NCI-H1105 (cell line): ENCODE measurements around the gene LRRC2.
"Not testable (repeated sequence)": the region's sequence is repeated elsewhere in the genome, so short reads cannot be mapped to it uniquely, and the experiment has no call there.

Experiments used
- DNase-seq: peaks from one replicate; lab custom pipeline; 2025; lab: John Stamatoyannopoulos, UW

LRRC2 gene

DNA sequence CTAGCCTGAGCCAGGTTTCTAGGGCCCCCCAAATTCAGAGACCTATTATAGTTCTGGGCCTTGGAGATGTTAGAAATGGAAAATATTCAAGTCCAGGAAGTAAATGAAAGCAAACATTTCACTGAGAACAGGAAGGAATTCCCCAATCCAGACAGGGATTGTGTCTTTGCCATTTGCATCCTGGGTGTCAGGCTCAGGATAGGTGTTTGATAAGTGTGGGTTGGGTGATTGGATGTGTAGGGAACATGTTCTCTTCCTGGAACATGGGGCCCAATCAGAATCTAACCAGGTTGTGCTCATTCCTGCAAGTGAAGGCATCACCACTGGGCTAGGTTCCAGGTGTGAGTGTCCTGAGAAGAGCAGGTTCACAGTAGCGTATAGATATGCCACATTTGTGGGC is 14.6 kb upstream of the LRRC2 start:
- no peak for DNase-seq

DNA sequence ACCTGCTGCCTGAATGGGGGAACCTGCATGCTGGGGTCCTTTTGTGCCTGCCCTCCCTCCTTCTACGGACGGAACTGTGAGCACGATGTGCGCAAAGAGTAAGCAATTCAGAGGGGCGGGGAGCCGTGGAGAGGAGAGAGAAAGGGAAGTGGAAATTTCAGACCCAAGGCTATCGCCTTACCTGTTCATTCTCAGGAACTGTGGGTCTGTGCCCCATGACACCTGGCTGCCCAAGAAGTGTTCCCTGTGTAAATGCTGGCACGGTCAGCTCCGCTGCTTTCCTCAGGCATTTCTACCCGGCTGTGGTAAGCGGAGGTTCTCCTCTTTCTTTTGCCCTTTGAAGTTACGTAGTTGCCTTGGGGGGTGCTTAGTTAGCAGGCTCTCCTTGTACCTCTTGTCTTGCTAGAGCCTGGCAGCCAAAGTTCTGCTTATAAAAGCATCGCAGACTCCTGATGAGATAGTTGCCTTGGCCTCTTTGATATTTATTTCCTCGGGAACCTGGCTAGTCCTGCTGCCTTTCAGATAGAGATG is 13.7 kb upstream of the LRRC2 start:
- DNase-seq, result no peak

DNA sequence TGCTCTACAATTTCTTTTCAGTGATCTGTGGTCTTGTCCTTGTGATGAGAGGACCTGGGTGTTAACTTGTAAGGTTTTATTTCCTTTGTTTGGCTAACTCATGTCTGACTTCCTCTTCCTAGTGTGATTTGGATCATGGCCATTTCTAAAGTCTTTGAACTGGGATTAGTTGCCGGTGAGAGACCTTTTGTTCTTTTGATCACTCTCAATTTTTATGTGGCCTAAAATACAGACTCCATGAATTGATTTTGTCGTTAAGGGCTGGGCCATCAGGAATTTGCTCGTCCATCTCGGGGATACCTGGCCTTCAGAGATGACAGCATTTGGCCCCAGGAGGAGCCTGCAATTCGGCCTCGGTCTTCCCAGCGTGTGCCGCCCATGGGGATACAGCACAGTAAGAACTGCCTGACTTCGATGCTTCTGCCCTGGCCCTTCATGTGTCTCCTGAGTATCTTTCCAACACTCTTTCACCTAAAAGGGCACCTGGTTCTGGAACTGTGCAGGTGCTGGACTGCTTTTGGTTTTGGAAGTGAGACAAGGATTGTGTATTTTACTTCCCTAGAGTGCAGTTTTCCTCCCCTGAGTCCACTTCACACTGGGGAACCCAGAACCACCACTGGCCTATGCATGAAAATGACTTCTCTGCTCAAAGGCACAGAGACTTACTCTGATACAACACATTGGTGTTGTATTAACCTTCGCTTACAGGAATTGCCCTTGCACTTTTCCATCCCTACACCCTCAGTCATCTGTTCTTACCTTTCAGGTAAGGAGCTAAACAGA is 13.1 kb upstream of the LRRC2 start:
- DNase-seq, result no peak

DNA sequence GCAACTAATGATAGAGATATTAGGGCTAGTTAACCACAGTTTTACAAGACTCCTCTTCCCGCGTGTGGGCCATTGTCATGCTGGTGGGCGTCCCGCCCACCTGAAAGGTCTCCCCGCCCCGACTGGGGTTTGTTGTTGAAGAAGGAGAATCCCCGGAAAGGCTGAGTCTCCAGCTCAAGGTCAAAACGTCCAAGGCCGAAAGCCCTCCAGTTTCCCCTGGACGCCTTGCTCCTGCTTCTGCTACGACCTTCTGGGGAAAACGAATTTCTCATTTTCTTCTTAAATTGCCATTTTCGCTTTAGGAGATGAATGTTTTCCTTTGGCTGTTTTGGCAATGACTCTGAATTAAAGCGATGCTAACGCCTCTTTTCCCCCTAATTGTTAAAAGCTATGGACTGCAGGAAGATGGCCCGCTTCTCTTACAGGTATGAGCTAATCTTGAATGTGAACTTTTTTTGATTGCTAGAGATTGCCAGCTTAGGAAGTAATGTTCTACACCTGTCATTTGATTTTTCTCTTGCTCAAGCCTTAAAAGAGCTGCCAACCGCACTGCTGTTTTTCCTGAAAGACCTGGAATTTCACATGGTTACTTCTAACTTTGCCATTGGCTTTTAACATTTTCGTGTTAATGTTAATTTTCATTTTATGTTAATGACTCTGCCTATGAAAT is 11.6 kb upstream of the LRRC2 start:
- DNase-seq, result not testable (repeated sequence)

DNA sequence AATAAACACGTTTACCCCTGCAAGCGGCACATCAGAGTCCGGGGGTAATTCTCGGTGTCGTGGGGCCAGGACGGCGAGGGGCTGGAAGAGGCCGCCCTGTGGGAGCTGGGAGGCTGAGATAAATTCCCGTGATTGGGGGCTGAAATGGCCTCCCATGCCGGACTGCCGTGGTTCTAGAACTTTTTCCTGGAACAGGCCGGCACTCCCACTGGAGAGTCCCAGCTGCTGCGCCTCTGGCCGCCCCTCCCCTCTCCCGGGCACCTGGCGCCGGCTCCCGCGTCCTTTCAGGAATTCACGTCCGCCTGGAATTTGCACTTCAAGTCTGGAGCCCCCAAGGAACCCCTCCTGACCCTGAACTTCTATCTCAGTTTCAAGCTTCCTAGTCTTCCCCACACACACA is 10.8 kb upstream of the LRRC2 start:
- no peak for DNase-seq

DNA sequence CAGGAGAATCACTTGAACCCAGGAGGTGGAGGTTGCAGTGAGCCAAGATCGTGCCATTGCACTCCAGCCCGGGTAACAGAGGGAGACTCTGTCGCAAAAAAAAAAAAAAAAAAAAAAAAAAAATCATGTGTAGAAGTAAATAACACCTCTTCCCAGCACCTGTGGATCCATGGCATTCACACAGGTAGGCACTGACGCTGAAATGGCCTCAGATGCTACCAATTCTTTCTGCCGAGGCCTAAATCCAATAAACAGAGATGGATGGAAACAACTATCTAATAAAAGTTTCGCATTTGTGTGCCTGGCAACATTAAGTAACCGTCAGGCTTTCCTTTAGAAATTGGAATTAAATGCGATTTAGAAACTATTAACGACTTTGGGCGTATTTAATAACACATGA is 10.3 kb upstream of the LRRC2 start:
- DNase-seq, result no peak

DNA sequence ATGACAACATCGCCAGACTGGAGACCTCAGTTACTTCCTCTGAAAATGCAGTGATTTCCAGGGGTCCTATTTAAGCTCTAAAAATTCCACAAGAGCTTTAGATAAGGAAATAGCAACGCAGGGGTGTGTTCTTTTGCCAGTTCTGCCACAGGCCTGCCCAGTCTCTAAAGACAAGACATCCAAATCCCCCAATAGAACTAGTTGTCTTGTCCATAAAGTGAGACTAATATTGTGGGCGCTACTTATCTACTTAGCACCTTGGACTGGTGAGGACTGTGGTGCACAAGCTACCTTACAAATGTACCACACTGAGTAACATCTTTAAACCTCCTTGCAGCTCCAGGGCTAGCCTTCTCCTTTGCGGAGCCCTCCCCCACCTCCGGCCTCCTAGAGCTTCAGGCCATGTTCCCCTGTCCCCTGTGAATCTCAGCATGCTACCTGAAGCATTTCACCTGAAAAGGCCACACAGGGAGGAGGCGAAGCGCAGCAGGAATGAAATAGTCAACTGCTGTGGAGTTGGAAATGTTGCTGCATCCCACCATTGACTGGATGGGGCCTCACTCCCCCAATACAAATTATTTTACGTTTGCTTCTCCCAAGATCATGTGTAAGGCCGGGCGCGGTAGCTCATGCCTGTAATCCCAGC is 9.6 kb upstream of the LRRC2 start:
- no peak for DNase-seq

GRCh38 chr3:46574881-46575576 is 8.9 kb upstream of the LRRC2 start:
- no peak for DNase-seq

GRCh38 chr3:46574243-46574646 is 8.1 kb upstream of the LRRC2 start:
- DNase-seq, result no peak

- DNase-seq, result no peak
Measured at GRCh38 chr3:46573701-46574100, 7.6 kb upstream of the LRRC2 start.

DNA sequence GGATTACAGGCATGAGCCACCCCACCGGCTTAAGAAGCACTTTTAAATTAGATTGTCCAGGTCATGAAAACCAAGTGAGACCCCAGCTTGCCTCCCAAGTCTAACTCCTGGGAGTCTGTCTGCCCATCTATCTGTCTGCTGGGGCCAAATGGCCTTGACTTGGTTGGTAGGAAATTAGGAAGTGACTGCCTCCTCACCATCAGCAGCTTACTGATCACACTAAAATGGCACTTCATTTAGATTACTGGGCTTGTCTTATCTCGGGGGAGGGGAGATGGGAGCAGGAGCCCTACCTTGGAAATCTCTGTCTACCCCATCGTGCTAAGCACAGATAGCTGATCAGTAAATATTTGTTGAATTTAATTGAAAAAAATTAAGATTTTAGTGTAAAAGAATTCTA is 5.6 kb upstream of the LRRC2 start:
- no peak for DNase-seq

DNA sequence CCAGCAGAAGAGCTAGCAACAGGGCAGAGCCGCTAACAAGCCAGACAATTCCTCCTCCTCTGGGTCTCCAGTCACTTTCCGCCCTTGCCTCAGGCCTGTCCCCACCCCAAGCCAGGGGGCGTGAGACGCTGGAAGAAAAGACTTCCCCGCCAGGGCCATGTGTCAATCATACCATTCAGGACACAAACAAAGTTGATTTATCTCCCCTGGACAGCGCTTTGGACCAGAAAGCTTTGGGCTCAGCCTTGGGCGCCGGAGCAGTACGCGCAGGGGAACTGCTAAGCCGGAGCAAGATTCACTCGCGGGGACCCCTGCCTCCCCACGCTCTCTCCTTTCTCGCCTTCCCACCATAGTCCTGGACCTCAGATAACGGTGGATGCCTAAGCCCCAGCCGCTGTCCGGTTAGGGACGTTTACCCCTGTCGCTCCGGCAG is 479 bp downstream of the LRRC2 start:
- no peak for DNase-seq

DNA sequence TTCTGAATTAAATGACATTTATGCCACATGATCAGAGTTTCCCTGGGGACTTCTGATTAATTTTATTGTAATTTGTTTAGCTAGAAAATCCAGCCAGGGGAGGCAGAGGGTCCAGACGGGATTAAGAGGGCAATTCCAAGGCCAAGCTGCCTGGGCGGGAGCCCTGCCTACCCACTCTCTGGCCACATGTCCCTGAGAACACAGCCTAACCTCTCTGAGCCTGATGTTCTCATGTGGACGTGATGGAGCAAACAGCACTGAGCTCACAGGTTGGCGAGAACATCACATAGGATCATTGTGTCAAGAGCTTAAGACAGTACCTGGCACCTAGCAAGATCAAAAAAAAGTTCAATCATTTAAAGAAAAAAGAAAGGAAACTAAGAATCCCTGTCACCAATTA is 1.0 kb downstream of the LRRC2 start:
- DNase-seq, result no peak

GRCh38 chr3:46564190-46565021 is 1.7 kb downstream of the LRRC2 start:
- no peak for DNase-seq

DNA sequence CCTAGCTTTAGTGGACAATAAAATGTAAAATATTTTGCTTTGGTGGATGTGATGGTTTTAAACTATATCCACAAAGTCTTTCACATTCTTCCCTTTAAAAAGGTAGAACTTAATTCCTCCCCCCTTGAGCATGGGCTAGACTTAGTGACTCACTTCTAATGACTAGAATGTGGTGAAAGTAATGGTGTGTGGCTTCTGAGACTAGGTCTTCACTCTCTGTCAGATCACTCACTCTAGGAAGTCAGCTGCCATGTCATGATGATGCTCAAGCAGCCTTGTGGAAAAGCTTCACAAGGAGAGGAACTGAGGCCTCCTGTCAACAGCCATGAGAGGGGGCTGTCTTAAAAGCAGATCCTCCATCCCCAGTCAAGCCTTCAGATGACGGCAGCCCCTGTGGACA is 4.2 kb downstream of the LRRC2 start:
- DNase-seq, result no peak

DNA sequence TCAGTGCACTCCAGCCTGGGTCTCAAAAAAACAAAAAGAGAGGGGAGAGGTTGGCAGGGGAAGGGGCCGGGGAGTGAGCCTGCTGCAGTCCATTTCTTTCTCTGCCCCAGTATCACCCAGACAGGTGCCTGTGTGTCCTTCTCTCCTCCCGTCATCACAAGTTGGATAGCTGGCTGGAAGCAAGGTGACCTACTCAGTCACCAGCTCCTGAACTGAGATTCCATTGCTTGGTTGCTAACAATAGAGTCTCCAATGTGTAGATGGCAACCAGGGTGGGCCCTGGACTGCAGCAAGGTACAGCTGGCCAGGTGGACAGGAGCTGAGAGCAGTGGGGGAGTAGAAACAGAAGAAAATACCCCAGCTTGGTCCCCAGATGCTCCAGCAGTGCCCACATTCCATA is 4.6 kb downstream of the LRRC2 start:
- no peak for DNase-seq

DNA sequence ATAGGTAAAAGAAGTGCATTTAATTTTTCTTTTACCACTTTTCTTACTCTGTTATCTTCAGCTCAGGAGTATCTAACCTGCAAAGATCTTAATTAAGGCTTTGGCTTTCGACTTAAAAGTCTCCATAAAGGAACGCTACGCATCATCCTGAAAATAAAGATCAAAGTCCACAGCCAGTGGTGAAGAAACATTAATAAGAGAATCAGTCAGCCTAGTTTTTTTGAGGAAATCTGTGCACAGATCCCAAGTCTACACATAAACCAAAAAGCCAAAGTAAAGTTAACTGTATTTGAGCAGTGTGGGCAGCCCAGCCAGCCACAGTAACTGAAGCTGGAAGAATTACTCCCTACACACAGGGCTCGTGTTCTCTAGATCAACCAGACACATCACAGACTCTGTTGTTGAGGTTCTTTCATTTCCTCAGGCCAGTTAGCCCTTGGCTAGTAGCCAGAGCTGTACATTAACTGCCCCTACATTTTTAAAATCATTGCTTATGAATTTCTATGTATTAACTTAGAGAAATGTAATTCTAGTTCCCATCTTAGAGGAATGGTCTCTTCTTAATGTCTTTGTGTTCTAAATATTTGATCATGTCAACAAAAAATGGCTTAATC is 6.9 kb downstream of the LRRC2 start:
- no peak for DNase-seq

DNA sequence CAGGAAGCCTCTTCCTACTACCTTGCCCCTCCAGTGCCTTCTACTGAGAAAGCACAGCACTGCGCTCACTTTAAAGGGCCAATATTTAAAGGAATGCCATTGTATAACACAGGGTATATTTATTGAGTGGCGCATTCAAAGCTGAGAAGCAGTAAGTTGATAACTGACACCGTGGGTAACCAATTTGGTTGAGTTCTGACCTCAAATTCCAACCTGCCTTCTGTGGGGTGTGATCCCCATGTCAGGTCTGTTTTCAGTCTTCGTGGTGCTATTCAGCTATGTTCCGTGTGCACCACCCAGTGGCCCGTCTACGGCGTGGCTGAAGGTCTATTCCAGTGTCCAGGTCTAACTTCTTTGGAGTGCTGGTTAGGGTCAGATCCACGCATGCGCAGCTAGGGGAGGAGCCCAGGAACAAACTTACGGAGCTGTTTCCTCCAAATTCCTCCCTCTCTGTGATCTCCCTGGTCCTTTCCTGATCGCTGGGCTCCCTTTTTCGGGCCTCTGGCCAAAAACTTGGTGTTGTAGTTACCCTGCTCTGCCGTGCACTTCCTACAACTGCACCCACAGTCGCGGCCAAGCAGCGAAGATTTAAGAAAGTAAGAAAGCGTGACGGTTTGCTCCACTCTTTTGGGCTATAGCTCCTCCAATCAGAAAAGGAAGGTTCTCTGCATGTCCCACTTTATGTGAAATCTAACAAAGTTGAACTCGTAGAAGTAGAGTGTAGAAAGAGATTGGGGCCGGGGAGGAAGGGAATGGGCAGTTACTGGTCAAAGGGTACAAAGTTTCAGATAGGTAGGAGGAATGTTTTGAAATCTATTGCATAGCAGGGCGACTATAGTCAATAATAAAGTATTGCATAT is 7.7 kb downstream of the LRRC2 start:
- DNase-seq, result no peak

GRCh38 chr3:46557814-46558183 is 8.3 kb downstream of the LRRC2 start:
- no peak for DNase-seq

DNA sequence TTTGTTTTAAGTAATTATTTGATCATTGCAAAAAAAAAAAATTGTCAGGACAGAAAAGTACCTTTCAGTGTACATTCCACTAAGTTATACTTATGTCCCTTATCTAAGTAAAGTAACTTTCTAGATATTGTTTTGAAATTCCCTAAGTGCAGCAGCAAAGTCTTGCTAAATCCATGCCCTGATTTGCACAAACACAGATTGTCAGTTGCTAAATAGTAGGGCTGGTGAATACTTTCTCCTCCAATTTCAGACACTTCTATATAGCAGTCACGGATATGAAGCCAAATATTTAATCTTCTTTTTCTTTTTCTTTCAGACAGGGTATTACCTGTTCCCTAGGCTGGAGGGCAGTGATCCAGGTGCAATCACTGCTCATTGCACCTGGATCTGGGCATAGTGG is 12.9 kb downstream of the LRRC2 start:
- no peak for DNase-seq
